MCF 10A (cell line): ENCODE measurements around the gene GALNT16. TPM values are rescaled to one million over a fixed set of nuclear protein-coding genes. Genes with fewer than 3 reads are reported as not detected.

ENCODE experiments used
- BruUV-seq: library from RNA; stranded (reverse); fragments of 400-500 nt; replicated peaks from 2 replicates; lab custom pipeline; 2021; lab: Mats Ljungman, UMichigan
- CTCF ChIA-PET: fragments of 300-600 bp; sonication (Branson Sonifier 250); formaldehyde crosslinking; extraction: SDS; loops from one replicate; lab custom pipeline; 2021; ENCODE audit warnings: antibody characterized with exemption, inconsistent platforms; lab: Yijun Ruan, JAX
- POLR2A ChIA-PET: fragments of 300-600, 350-650 bp; sonication (Branson Sonifier 250); formaldehyde crosslinking; extraction: SDS; loops from one replicate; lab custom pipeline; 2020; ENCODE audit warnings: antibody characterized with exemption, inconsistent platforms; lab: Yijun Ruan, JAX
- DNase-seq: peaks from one replicate; pipeline ENCODE4 v3.0.0-alpha.2; 2018; ENCODE audit not compliant: unreplicated experiment
- H3K27ac Mint-ChIP-seq: one replicate; pipeline ENCODE4 v1.8.0; 2022; ENCODE audit warnings: mild to moderate bottlenecking, low read depth, mixed read lengths; ENCODE audit not compliant: unreplicated experiment
- H3K27me3 Mint-ChIP-seq: one replicate; pipeline ENCODE4 v1.8.0; 2022; ENCODE audit warnings: mixed read lengths; ENCODE audit not compliant: insufficient read depth, unreplicated experiment
- H3K36me3 Mint-ChIP-seq: one replicate; pipeline ENCODE4 v1.8.0; 2022; ENCODE audit warnings: mild to moderate bottlenecking, moderate library complexity, mixed read lengths; ENCODE audit not compliant: insufficient read depth, unreplicated experiment
- H3K4me1 Mint-ChIP-seq: one replicate; pipeline ENCODE4 v1.8.0; 2022; ENCODE audit warnings: mixed read lengths; ENCODE audit not compliant: insufficient read depth, unreplicated experiment
- H3K4me3 Mint-ChIP-seq: one replicate; pipeline ENCODE4 v1.8.0; 2022; ENCODE audit warnings: mild to moderate bottlenecking, moderate library complexity, mixed read lengths; ENCODE audit not compliant: unreplicated experiment
- H3K9me3 Mint-ChIP-seq: one replicate; pipeline ENCODE4 v1.8.0; 2022; ENCODE audit warnings: mixed read lengths; ENCODE audit not compliant: unreplicated experiment
- intact Hi-C: fragments of 100-400 bp; cut with micrococcal nuclease; formaldehyde crosslinking; loops from 2 replicates; pipeline ENCODE4 v1.14.1; 2022
- total RNA-seq: library from RNA; stranded (reverse); gene quantifications from 2 replicates; pipeline ENCODE4 v1.2.3, GENCODE V29; 2022
- TF ChIP-seq, protein P1 (sequence below): fragments of 200-600 bp; IDR thresholded peaks from one replicate; pipeline ENCODE4 v1.8.0; 2022; ENCODE audit warnings: antibody characterized with exemption, mild to moderate bottlenecking; ENCODE audit not compliant: unreplicated experiment

The GALNT16 gene
- total RNA-seq, 1 experiment from 2014 or later = not detected

DNA sequence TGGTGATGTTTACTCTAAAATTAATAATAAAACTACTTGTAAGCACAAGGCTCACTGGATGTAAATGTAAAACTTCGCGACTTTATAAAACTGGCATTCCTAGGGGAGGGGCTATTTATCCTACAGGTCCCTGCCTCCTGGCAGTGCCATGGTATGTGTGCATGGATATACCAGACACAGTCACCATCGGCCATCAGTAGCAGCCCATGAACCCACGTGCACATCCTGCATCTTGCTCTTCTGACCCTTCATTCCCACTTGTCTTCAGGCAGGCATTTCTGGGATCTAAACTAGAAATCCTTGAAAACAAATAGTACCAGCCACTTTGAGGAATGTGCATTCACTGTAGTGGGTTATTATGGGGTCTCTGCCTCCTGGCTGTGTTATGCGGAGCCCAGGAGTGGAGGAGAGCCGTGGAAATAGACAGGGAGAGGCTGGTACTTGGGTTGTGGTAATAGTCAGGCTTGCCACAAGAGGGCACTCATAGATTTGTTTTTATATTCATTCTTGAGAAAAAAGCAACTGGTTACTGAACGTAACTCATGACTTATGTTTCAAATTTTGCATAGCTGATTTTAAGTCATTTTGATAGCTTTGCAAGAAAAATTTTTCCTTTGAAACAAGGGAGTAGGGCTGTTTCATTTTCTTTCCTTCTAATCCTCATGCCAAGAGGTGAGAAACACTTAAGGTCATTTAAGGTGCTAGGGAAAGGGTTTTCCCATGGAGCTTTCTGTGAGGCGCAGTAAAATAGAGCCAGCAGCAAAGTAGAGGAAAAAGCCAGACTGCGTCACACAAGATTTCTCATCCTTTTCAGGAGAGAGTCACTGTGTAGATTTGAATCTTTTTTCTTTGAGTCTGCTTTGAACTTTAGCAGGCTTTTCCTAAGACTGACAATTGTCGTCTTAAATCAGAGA, 17.4 kb upstream of the GALNT16 start:
- Mint-ChIP-seq H3K4me3 (no peak overlapping the region), H3K4me1 (no peaks in the 10 kb centered on the region), H3K27me3 (no peaks in the 10 kb centered on the region), H3K9me3 (no peaks in the 10 kb centered on the region), H3K27ac (no peak overlapping the region), H3K36me3 (peaks cover 29% of the 10 kb centered on the region)
- peak; percentile 62 for DNase-seq
- ChIA-PET CTCF (interaction anchor here (0.6 to 4.4 kb wide), 51 partner anchors 8 to 1272 kb away, joined by 3 to 86 read pairs (median 4); partner anchors contain the start of gene GALNT16), POLR2A (interaction anchor here (0.7 to 1.3 kb wide), 5 partner anchors 113 to 268 kb away, joined by 3 to 5 read pairs (median 3); partner anchors contain the start of genes ERH and SLC39A9)
- TF ChIP-seq, protein P1, sequence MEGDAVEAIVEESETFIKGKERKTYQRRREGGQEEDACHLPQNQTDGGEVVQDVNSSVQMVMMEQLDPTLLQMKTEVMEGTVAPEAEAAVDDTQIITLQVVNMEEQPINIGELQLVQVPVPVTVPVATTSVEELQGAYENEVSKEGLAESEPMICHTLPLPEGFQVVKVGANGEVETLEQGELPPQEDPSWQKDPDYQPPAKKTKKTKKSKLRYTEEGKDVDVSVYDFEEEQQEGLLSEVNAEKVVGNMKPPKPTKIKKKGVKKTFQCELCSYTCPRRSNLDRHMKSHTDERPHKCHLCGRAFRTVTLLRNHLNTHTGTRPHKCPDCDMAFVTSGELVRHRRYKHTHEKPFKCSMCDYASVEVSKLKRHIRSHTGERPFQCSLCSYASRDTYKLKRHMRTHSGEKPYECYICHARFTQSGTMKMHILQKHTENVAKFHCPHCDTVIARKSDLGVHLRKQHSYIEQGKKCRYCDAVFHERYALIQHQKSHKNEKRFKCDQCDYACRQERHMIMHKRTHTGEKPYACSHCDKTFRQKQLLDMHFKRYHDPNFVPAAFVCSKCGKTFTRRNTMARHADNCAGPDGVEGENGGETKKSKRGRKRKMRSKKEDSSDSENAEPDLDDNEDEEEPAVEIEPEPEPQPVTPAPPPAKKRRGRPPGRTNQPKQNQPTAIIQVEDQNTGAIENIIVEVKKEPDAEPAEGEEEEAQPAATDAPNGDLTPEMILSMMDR = peak; percentile 63
- intact Hi-C loops = loop anchor here (1.0 to 2.0 kb wide), 3 partner anchors 113 to 332 kb away; partner anchors contain the start of gene CCDC177
- BruUV-seq = no TSS peak

DNA sequence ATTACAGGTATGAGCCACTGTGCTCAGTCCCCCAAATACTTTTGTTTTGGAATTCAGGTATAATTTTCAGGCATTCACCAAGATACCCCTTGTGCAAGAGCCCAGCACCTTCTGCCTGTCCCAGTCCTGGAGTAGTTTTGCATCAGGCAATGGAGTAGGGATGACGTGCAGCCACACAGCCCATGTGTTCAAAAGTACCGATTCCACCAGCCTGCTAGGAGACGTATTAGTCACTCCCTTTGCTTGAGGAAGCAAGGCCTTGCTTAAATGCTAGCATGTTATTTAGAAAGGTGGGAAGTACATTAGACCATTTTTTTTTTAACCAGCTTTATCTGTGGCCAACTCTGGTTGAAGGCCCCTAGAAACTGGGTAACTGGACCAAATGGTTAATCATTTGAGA, 15.0 kb upstream of the GALNT16 start:
- Mint-ChIP-seq H3K27me3 (no peaks in the 10 kb centered on the region), H3K36me3 (peaks cover 14% of the 10 kb centered on the region), H3K9me3 (no peaks in the 10 kb centered on the region), H3K4me1 (no peaks in the 10 kb centered on the region), H3K4me3 (no peak overlapping the region), H3K27ac (no peak overlapping the region)
- no TSS peak for BruUV-seq
- TF ChIP-seq, protein P1 = no peak
- CTCF ChIA-PET = interaction anchor here (0.5 to 2.1 kb wide), 5 partner anchors 91 to 216 kb away, joined by 3 to 7 read pairs (median 3); no protein-coding TSS in a partner anchor
- intact Hi-C loops = no loop called here
- POLR2A ChIA-PET = no interaction called here
- no peak for DNase-seq

DNA sequence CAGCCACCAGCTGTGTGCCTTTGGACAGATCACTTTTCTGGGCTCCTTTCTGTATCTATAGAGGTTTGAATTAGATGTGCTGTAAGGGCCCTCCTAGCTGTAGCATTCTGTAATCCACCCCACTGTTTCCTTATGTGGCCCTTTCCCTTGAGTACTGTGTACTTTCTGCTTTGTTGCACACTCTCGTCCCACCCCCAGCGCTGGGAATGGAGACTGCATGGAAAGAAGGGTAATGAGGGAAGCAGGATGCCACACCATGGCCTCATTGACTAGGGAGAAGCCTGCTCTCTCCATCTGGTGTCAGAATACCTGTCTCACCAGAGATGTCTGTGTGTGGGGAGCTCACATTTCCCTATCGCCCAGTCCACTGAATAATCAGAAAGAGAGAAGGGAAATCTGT, 13.6 kb upstream of the GALNT16 start:
- ChIA-PET CTCF (interaction anchor here (0.7 to 2.1 kb wide), 4 partner anchors 9 to 384 kb away, joined by 3 to 9 read pairs (median 6); no protein-coding TSS in a partner anchor), POLR2A (no interaction called here)
- intact Hi-C loops = no loop called here
- Mint-ChIP-seq H3K27ac (no peak overlapping the region), H3K4me3 (no peak overlapping the region), H3K9me3 (no peaks in the 10 kb centered on the region), H3K27me3 (no peaks in the 10 kb centered on the region), H3K36me3 (peaks cover 9% of the 10 kb centered on the region), H3K4me1 (no peaks in the 10 kb centered on the region)
- no peak for DNase-seq
- TF ChIP-seq, protein P1 = no peak
- no TSS peak for BruUV-seq
